ENCODE results near the gene RCOR1. TPM values are rescaled to one million over a fixed set of nuclear protein-coding genes. Genes with fewer than 3 reads are reported as not detected.
"Not testable (repeated sequence)": the region's sequence is repeated elsewhere in the genome, so short reads cannot be mapped to it uniquely, and the experiment has no call there.

The RCOR1 gene
- polyA plus RNA-seq, 3 donors: 32.7 to 39.0 (median 33.7) TPM

DNA sequence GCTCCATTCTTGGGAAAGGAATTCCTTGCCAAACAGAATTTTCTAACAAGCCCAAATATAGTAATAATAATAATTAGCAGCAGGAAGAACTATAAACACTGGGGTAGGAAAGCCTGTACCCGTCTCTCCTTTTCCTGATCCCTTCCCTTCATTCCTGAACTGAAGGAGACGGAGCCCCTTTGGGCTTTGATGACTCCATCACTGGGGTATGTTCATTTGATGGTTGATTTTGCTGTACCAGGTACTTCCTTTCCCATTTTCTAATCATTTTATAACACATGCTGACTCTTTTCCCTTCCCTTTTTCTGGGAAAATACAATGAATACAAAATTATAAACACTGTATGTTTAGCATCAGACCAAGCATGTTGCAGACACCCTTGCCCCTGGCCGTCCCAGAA, 3.6 kb upstream of the RCOR1 start:
- no peak for DNase-seq

DNA sequence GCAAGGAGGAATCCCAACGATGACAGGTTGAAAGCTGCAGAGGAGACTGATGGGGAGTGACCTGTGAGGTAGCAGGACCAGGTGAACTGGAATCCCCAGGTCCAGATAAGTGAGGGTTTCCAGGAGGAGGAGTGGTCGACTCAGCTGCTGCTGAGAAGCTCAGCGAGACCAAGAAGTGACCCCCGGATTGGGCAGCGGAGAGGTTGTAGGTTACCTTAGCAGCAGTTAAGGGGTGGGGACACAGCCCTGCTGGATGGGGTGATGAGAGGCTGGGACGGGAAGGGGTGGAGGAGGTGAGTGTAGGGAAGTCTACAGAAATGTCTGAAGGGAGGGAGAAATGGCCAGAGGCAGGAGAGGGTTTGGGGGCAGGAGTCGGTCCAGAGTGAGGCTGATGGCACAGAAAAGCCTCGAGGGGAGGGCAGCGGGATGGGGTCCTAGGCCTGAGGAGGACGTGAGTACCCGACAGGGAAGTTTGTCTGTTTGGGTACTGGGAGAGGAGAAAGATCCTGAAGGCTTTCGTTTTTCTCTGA, 2.6 kb upstream of the RCOR1 start:
- no peak for DNase-seq

DNA sequence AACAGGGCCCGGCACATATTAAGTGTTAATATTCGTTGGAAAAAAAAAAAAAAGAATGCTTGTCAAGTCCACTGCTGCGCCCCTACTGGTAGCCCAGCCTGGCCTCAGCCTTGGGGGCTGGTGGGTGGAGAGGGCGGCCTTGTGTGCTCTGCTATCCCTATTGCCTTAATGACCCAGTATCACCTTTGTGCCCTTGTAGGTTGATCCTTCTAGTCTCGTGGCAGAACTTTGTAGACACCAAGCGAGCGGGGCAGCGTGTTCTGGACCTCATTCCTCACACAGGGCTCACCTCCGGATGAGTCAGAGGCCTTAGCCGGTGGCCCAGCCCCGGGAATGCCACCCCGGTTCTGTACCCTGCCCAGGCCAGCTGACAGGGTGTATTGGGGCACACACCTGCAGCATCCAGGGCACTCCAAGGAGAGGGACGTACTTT, 1.8 kb upstream of the RCOR1 start:
- peak; percentile 44 for DNase-seq

DNA sequence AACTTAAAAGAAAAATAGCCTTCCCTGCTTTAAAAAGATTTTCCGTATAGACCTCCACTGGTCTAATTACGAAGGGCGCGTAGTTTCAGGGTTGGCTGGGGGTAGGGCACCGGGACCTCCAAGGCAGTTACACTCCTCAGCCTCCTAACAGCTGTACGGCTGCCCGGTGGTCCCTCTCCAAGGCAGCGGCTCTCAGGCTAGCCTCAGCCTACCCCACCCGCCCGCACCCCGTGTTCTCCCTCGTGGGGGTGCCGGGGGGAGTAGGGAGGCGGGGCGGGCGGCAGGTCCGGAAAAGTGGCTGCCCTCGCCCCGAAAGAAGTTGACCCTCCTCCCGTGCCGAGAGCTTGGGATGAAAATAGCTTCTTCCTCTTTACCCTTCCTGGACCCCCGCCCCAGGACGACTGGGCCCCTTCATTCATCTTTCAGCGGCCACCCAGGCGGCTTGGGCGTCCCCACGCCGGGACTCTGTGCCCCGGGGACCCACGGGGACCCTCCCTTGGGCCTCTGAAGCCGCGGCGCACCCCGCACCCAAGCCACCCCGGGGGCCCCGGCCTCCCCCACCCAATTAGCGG, 991 bp upstream of the RCOR1 start:
- peak; percentile 59 for DNase-seq

DNA sequence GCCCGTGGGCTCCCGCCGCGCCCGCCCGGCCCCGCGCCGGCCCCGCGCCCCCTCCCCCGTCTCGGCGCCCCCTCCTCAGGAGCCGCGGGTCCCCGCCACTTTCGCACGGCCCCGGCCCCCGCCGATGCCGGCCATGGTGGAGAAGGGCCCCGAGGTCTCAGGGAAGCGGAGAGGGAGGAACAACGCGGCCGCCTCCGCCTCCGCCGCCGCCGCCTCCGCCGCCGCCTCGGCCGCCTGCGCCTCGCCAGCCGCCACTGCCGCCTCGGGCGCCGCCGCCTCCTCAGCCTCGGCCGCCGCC, 263 bp downstream of the RCOR1 start:
- DNase-seq: no peak

DNA sequence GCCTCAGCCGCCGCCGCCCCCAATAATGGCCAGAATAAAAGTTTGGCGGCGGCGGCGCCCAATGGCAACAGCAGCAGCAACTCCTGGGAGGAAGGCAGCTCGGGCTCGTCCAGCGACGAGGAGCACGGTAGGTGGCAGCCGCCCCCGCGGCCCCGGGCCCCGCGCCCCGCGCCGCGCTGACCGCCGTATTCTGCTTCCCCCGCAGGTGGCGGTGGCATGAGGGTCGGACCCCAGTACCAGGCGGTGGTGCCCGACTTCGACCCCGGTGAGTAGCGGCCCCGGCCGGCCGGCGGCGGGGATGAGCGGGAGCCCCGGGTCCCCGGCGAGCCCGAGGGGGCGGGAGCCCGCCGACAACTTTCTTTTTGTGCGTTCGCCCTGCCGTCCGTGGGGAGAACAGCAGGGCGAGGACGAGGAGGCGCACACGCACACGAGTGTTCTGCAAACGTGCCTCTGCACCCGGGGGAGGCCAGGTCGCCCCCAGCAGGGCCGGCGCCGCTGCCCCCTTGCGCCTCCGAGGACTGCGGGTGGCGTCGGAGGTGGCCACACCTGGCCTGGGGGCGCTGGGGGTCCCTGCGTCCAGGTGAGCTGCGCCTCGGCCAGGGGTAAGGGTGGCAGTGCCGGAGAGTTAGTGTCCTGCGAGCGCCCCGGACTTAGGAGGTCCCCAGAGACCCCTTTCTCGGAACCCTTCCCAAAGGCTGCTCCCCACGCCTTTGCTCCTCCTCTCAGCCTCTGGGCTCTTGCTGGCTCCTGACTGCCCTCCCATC, 794 bp downstream of the RCOR1 start:
- DNase-seq: peak; percentile 43

DNA sequence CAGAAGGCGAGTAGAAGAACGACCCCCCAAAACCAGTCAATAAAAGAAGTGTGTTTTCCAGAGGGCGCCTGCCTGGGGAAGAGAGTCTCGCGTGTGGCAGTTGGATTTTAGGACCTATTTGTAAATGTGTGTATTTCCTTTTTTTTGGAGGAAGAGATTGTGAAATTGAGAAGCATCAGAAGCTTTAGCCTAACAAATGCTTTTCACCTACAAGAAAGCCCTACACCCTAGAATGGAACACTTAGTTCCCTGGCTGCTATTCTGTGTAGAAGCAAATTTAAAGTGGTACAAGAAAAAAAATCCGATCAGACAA, 1.3 kb downstream of the RCOR1 start:
- peak; percentile 28 for DNase-seq

DNA sequence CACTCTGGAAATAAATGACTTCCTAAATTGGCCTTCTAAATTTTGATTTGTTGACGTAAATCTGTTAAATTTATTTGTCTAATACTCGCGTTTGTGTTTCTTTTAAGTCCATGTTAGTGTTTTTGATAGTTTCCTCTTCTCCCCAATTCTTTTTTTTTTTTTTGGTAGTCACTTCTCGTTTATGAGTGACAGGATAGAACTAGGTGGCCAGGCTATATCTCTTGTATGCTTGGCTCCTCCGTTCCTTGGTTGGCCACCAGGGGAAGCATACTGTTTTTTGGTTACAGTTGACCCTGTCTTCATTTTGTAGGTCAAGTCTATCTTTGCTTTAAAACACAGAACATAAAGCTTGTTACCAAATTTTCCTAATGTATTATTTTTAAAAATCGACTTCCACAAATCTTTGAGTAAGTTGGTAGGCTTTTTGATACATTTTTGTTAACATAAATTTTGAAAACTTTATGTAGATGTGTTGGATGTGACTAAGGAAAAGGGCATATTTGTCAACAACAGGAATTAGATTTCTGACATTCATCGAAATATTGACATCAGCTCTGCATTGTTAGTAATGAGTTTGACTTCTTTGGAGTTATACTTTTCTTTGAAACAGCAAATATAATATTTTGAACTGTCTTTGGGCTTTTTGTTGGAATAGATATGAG, 2.2 kb downstream of the RCOR1 start:
- peak; percentile 41 for DNase-seq

DNA sequence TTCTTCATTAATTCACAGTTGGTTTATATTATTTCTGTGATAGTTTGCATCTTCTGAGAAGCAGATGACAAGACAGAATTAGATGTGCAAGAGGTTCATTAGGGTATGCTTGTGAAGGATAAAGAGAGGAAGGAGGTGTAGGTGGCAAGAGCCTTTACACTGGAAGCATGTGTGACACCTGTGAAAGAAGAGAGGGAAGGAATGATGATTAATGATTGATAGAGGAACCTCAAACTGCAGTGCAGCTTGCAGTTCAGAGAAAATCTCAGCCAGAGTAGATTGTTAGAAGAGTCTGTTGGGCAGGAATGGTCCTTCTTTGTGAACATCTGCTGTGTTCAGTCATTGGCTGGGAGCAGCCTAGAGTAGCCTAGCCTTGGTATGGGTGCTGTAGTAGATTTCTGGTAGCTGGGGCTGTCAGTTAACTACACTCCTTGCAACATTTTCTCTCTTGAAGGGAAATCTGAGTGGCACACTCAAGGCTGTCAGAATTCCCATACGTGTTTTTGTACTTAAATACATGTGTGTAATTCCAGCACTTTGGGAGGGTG, 9.0 kb downstream of the RCOR1 start:
- DNase-seq: no peak

DNA sequence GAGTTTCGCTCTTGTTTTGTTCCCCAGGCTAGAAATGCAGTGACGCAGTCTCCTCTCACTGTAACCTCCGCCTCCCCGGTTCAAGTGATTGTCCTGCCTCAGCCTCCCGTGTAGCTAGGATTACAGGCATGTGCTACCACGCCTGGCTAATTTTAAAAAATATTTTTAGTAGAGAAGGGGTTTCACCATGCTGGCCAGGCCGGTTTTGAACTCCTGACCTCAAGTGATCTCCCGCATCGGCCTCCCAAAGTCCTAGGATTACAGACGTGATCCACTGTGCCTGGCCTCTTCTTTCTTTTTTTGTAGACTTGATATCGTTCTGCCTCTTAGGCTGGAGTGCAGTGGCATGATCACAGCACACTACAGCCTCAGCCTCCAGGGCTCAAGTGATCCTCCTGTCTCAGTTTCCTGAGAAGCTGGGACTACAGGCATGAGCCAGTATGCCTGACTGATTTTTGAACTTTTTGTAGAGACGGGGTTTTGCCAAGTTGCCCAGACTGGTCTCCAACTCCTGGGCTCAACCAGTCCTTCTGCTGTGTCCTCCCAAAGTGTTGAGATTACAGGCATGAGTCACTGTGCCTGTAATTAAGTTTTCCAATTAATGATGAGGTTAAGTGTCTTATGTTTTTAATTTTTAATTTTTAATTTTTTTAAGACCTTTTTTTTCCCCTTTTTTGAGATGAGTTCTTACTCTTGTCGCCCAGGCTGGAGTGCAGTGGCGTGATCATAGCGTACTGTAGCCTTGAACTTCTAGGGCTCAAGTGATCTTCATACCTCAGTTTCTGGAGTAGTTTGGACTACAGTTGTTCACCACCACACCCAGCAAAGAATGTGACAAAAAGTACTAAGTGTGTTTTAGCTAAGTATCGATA, 10.2 kb downstream of the RCOR1 start:
- DNase-seq: no peak

DNA sequence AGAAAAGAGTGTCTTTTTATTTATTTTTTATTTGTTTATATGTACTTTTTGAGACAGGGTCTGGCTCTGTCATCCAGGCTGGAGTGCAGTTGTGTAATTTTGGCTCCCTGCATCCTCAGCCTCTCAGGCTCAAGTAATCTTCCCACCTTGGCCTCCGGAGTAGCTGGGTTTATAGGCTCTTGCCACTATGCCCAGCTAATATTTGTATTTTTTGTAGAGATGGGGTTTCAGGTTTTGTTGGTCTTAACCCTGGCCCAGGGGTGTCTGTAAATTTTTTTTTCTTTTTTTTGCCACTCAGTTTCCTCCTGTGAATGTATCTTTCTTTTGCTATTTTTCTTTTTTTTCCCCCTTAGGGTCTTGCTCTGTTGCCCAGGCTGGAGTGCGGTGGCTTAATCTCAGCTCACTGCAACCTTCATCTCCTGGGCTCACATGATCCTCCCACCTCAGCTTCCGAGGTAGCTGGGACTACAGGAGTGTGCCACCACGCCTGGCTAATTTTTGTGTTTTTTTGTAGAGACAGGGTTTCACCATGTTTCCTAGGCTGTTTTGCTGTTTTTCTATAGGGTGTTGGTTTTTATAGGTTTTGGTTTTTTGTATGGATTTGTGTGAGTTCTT, 11.0 kb downstream of the RCOR1 start:
- no peak for DNase-seq

DNA sequence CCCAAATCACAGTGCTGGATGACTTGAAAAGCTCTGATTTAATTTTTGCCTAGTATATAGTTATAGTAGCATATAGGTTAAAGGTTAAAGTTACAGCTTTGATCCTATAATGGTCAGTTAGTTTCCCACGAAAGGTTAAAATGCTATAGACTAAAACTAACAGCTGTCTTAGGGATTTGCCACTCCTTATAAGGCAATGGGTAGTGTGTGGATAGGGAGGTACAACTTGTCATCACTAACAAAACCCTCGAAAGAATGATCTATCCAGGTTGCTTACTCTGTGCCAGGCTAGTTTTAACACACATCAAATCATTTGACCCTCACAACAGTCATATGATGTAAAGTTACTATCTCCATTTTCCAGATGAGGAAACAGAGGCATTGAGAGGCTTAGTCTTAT, 11.7 kb downstream of the RCOR1 start:
- DNase-seq: no peak

DNA sequence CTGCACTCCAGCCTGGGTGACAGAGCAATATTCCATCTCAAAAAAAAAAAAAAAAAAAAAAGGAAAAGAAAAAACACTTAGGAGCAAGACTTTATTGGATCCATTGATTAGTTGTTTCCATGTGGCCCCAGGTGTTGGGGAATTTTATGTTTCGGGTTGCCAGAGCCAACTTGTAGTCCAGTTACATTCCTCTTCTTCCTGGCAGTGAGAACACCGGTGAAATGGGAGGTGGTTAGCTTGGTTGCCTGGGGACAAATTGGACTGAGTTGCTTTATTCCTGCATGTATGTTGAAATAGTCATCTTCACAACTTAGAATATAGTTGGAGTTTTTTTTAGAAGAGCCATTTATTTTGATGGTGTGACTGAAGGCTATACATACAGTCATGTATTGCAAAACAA, 12.6 kb downstream of the RCOR1 start:
- no peak for DNase-seq

DNA sequence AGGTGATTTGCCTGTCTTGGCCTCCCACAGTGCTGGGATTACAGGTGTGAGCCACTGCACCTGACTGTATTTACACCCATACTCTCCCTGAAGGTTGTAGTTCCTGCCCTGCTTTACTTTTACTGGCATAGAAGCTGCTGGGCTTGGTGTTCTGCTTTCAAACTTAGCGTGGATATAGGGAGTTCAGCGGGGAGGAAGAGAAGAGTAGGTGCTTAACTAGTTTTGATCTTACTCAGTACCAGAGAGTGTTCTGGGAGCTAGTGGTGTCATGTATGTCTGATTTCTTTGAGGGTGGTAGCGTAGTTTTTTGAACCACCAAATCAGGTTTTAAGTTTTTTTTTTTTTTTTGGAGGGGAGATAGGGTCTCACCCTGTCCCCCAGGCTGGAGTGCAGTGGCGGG, 13.8 kb downstream of the RCOR1 start:
- DNase-seq: no peak

DNA sequence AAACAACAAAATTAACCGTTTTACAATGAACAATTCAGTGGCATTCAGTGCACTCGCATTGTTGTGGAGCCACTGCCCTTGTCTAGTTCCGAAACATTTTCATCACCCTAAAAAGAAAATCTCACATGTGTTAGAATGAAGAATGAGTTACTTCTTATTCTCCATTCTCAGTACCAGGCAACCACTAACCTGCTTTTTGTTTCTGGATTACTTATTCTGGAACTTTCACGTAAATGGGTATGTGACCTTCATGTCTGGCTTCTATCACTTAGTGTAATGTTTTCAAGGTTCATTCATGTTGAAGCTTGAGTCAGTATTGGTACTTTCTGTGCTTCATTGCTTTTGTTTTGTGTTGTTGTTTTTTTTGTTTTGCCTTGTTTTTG, 15.6 kb downstream of the RCOR1 start:
- DNase-seq: no peak

DNA sequence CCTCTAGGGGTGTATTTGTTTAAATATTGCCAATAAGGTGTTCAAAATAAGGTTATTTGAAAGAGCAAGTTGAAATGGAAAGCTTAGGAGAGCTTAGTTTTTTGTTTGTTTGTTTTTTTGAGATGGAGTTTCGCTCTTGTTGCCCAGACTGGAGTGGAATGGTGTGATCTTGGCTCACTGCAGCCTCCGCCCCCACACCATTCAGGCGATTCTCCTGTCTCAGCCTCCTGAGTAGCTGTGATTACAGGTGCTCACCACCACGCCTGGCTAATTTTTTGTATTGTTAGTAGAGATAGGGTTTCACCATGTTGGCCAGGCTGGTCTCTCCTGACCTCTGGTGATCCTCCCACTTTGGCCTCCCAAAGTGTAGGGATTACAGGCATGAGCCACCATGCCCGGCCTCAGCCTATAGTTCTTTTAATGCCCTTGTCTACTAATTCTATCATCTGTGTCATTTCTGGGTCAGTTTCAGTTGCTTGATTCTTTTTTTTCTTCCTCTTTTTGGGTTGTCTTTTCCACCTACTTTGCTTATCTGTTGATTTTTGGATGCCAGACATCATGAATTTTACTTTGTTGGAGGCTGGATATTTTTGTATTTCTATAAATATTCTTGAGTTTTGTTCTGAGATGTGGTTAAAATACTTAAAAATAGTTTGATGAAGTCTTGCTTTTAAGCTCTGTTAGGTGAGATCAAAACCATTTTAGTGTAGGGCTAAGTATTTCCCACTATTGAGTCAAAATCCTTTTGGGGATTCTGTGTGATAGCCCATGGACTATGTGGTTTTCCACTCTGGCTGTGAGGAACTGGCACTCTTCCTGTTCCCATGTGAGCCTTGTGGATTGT, 18.7 kb downstream of the RCOR1 start:
- no peak for DNase-seq

DNA sequence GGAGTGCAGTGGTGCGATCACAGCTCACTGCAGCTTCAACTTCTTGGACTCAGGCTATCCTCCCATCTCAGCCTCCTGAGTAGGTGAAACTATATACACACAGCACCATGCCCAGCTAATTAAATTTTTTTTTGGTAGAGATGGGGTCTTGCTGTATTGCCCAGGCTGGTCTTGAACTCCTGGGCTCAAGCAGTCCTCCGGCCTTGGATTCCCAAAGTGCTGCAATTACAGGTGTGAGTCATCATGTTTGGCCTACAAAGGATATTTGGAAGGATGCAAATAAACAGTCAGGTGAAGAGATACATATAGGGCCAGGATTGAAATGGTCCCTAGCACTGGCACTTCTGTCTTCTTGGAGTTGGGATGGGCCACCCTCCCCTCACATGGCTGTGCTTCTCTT, 23.9 kb downstream of the RCOR1 start:
- no peak for DNase-seq

DNA sequence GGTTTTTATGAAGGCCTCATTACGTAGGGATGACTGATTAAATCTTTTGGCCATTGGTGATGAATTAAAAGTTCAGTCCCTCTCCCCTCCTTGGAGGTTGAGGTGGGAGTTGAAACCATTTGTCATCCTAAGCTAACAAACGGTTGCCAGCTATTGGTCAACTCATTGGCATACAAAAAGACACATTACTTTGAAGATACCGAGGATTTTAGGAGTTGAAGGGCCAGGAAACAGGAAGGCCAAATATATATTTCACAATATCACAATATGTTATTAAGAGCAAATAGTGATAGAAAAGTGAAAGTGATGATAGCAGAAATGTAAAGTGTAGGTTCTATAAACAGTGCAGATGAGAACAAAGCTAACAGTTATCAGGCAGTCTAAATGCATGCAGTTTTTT, 24.4 kb downstream of the RCOR1 start:
- no peak for DNase-seq

DNA sequence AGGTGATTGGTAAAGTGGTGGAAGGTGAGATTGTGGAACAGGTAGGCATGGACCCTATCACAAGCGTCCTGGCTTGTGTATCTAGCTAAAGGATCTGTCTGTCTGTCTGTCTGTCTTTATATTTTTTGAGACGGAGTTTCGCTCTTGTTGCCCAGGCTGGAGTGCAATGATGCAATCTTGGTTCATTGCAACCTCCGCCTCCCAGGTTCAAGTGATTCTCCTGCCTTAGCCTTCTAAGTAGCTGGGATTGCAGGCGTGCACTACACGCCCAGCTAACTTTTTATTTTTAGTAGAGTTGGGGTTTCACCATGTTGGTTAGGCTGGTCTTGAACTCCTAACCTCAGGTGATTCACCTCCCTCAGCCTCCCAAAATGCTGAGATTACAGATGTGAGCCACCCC, 26.6 kb downstream of the RCOR1 start:
- DNase-seq: not testable (repeated sequence)

DNA sequence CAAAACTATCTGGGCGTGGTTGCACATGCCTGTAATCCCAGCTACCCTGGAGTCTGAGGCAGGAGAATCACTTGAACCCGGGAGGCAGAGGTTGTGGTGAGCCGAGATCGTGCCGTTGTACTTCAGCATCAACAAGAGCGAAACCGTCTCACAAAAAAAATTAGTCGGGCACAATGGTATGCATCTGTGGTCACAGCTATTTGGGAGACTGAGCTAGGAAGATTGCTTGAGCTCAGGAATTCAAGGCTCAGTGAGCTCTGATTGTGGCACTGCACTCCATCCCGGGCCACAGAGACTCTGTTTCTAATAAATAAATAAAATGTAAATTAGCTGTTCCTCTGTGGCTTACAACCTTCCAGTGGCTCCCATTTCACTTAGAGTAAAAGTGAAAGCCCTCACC, 28.0 kb downstream of the RCOR1 start:
- DNase-seq: no peak

Data from renal pelvis (tissue), 4 donors.